ENCODE results near the gene SCN3A.

Gene SCN3A

DNA sequence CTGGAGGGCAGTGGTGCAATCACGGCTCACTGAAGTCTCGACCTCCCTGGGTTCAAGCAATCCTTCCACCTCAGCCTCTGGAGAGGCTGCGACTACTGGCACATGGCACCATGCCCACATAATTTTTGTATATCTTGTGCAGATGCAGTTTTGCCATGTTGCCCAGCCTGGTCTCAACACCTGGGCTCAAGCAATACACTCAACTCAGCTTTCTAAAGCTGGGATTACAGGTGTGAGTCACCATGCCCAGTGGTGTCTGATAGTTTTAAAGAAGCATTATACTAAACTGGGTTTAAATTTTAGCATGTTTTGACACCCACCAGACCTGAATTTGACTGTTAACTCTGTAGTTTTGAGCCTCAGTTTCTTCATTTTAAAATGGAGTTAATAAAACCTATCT is 139.1 kb downstream of the SCN3A start:
- TF ChIP-seq, protein P1, sequence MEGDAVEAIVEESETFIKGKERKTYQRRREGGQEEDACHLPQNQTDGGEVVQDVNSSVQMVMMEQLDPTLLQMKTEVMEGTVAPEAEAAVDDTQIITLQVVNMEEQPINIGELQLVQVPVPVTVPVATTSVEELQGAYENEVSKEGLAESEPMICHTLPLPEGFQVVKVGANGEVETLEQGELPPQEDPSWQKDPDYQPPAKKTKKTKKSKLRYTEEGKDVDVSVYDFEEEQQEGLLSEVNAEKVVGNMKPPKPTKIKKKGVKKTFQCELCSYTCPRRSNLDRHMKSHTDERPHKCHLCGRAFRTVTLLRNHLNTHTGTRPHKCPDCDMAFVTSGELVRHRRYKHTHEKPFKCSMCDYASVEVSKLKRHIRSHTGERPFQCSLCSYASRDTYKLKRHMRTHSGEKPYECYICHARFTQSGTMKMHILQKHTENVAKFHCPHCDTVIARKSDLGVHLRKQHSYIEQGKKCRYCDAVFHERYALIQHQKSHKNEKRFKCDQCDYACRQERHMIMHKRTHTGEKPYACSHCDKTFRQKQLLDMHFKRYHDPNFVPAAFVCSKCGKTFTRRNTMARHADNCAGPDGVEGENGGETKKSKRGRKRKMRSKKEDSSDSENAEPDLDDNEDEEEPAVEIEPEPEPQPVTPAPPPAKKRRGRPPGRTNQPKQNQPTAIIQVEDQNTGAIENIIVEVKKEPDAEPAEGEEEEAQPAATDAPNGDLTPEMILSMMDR (IDR thresholded peaks at IDR 0.05): no peak
- no peaks in the 10 kb centered on the region for H3K36me3 ChIP-seq (ENCODE audit: control insufficient read depth, insufficient read depth, low read length)
- H3K9me3 ChIP-seq (ENCODE audit: control insufficient read depth, low read length): no peaks in the 10 kb centered on the region
- H3K4me1 ChIP-seq: no peaks in the 10 kb centered on the region
- H3K4me2 ChIP-seq (ENCODE audit: low read length): no peak overlapping the region
- no peak overlapping the region for H2AFZ ChIP-seq
- no peak overlapping the region for H3K4me3 ChIP-seq (ENCODE audit: low read depth, low read length)
- H3K27ac ChIP-seq: no peak overlapping the region
- no peaks in the 10 kb centered on the region for H3K27me3 ChIP-seq (ENCODE audit: control insufficient read depth, insufficient read depth, low read length)
- no peaks in the 10 kb centered on the region for H3K79me2 ChIP-seq
- no peak overlapping the region for H3K9ac ChIP-seq

DNA sequence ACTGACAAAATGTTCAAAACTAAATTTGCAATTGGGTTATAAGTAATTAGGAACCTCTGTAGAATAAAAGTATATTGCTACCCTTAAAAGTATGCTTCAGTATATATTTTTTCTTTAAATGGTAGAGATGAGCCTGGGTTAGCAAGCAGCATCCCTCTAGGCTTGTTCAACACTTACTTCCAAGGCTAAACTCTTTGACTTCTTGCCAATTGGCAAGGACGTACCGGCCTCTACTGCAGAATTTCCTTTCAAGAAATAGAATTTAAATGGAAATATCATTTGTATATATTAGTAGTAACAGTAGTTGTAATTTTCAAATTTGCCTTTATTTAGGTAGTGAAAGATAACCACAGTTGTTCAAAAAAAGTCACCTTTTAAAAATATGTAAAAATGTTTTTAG is 143.4 kb downstream of the SCN3A start:
- TF ChIP-seq, protein P1 (IDR thresholded peaks at IDR 0.05): no peak
- peaks cover 8% of the 10 kb centered on the region for H3K4me1 ChIP-seq
- no peak overlapping the region for H3K4me2 ChIP-seq (ENCODE audit: low read length)
- no peak overlapping the region for H3K4me3 ChIP-seq (ENCODE audit: low read depth, low read length)
- no peaks in the 10 kb centered on the region for H3K27me3 ChIP-seq (ENCODE audit: control insufficient read depth, insufficient read depth, low read length)
- H3K27ac ChIP-seq: no peak overlapping the region
- H2AFZ ChIP-seq: no peak overlapping the region
- no peak overlapping the region for H3K9ac ChIP-seq
- no peaks in the 10 kb centered on the region for H3K79me2 ChIP-seq
- H3K36me3 ChIP-seq (ENCODE audit: control insufficient read depth, insufficient read depth, low read length): no peaks in the 10 kb centered on the region
- no peaks in the 10 kb centered on the region for H3K9me3 ChIP-seq (ENCODE audit: control insufficient read depth, low read length)

DNA sequence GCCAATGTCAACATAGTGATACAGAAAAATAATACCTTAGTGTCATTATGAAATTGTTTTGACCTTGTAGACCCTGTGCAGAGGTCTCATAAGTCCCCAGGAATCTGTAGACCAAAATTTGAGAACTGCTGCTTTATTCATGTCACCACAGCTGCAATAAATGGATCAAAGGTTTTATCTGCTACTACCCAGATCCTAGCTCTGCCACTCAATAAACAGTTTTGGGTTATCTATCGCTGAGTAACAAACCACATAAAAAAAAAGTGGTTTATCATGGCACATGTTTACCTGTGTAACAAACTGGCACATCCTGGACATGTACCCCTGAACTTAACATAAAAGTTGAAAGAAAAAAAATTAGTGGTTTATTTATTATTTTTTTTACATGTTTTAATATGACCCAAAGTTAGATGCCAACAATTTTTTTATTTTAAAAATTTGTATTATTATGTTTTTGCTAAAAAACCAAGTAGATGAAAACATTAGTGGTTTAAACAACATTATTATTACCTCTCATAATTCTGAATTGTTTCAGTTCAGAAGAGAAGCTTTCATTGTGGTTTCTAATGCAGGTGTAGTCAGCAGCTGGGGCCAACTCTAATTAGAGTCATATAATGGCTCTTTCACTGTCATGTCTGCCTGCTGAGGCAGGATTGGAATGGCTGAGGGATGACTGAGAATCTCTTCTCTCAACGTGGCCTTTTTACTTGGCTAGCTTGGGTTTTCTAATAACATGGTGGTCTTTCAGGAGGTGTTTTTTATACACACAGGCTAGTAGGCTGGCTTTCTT is 145.2 kb downstream of the SCN3A start:
- Histone ChIP-seq H3K36me3 (ENCODE audit: control insufficient read depth, insufficient read depth, low read length) (no peaks in the 10 kb centered on the region), H3K9me3 (ENCODE audit: control insufficient read depth, low read length) (no peaks in the 10 kb centered on the region), H3K4me1 (peaks cover 13% of the 10 kb centered on the region), H3K9ac (no peak overlapping the region), H3K27me3 (ENCODE audit: control insufficient read depth, insufficient read depth, low read length) (no peaks in the 10 kb centered on the region), H3K4me3 (ENCODE audit: low read depth, low read length) (no peak overlapping the region), H3K4me2 (ENCODE audit: low read length) (no peak overlapping the region), H3K27ac (no peak overlapping the region), H3K79me2 (no peaks in the 10 kb centered on the region), H2AFZ (no peak overlapping the region)
- TF ChIP-seq, protein P1 (IDR thresholded peaks at IDR 0.05): no peak

DNA sequence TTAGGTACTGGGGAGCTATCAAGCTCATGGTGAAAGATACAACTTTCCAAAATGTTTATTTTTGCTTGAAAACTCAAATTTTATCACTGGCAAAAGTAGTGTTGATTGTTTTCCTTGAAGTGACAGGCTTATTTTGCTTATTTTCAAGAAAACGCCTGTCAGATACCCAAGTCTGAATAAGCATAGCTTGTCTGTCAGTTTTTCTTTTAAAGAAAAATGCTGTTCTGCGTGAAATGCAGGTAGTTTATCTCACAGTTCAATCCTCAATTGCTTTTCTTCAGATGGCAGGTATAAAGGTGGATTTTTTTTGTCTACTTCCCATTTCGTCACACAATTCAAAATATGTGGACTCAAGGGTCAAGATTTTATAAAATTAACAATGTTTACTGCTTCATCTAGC is 145.9 kb downstream of the SCN3A start:
- H3K4me3 ChIP-seq (ENCODE audit: low read depth, low read length): no peak overlapping the region
- no peak overlapping the region for H3K9ac ChIP-seq
- no peaks in the 10 kb centered on the region for H3K27me3 ChIP-seq (ENCODE audit: control insufficient read depth, insufficient read depth, low read length)
- H3K4me1 ChIP-seq: peaks cover 13% of the 10 kb centered on the region
- peak overlapping the region; percentile 29 for H2AFZ ChIP-seq
- TF ChIP-seq, protein P1 (IDR thresholded peaks at IDR 0.05): no peak
- no peaks in the 10 kb centered on the region for H3K9me3 ChIP-seq (ENCODE audit: control insufficient read depth, low read length)
- H3K27ac ChIP-seq: no peak overlapping the region
- no peaks in the 10 kb centered on the region for H3K79me2 ChIP-seq
- H3K4me2 ChIP-seq (ENCODE audit: low read length): no peak overlapping the region
- H3K36me3 ChIP-seq (ENCODE audit: control insufficient read depth, insufficient read depth, low read length): no peaks in the 10 kb centered on the region

DNA sequence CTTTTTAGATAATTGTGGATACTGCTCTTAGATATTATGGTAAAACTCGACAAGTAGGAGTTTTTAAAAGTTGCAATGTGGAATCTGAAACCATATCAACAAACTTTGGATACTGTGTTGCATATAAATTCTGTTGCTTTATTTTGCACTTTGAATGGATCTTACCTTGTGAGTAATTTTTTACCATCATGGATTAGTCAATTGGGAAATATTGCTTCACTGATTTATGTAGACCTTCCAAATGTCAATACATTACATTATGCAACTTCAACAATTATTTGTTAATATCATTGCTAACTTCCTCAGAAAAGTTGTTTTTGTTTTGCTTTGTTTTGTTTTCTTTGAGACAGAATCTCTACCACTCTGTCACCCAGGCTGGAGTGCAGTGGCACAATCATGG is 146.5 kb downstream of the SCN3A start:
- Histone ChIP-seq H2AFZ (no peak overlapping the region), H3K79me2 (no peaks in the 10 kb centered on the region), H3K9ac (no peak overlapping the region), H3K4me1 (peaks cover 13% of the 10 kb centered on the region), H3K36me3 (ENCODE audit: control insufficient read depth, insufficient read depth, low read length) (no peaks in the 10 kb centered on the region), H3K27me3 (ENCODE audit: control insufficient read depth, insufficient read depth, low read length) (no peaks in the 10 kb centered on the region), H3K4me3 (ENCODE audit: low read depth, low read length) (no peak overlapping the region), H3K27ac (no peak overlapping the region), H3K9me3 (ENCODE audit: control insufficient read depth, low read length) (no peaks in the 10 kb centered on the region), H3K4me2 (ENCODE audit: low read length) (no peak overlapping the region)
- TF ChIP-seq, protein P1 (IDR thresholded peaks at IDR 0.05): no peak
